ENCODE results near the gene TJP2.

GRCh38 chr9:69145144-69145715 lies 28.8 kb upstream of the TJP2 start:
- TF ChIP-seq CTCF (IDR thresholded peaks at IDR 0.05; ENCODE audit: low read depth, low read length): no peak
- no peak for TF ChIP-seq EZH2phosphoT487 (IDR thresholded peaks at IDR 0.05; ENCODE audit: low read depth)
